DLD1 (cell line): ENCODE data around the gene SMURF2.
"Not testable (repeated sequence)": the region's sequence is repeated elsewhere in the genome, so short reads cannot be mapped to it uniquely, and the experiment has no call there.

ENCODE experiments used
- in situ Hi-C: cut with HindIII; loops from 2 replicates; pipeline ENCODE4 v1.10.0; 2017; ENCODE audit warnings: low sequenced_read_pairs

The SMURF2 gene

DNA sequence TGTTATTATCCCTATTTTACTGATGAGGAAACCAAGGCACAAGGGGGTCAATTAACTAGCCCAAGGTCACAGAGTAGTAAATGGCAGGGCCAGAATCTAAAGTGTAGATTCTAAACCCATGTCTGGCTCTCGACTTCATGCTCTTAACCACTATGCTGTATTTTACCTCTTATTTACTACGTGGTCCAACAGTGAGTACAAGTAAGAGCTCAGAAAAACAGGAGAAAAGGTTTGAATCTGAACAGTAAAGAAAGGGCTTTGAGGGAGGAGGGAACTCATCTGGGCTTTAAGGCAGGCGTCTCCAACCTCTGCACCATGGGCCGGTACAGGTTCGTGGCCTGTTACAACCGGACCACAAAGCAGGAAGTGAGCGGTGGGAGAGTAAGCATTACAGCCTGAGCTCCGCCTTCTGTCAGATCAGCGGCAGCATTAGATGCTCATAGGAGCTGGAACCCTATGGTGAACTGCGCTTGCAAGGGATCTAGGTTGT is 62.9 kb downstream of the SMURF2 start:
- in situ Hi-C loops: no loop called here

DNA sequence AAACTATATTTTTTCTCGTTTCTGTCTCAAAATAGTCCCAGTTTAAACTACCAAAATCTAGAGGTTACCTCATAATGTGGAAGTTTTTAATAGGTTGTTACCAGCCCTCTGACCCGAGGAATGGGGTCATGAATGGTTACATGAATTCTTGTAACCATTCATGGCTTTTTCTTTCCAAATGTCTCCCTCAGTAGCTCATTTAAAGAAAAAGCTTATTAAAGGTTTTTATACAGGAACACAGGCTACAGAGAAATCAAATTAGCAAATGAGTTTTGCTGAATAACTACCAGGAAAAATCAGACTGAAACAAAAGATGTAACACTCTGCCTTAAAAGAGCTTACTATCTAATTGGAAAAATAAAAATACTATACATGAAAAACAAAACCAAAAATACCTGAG is 63.4 kb downstream of the SMURF2 start:
- in situ Hi-C loops: no loop called here

DNA sequence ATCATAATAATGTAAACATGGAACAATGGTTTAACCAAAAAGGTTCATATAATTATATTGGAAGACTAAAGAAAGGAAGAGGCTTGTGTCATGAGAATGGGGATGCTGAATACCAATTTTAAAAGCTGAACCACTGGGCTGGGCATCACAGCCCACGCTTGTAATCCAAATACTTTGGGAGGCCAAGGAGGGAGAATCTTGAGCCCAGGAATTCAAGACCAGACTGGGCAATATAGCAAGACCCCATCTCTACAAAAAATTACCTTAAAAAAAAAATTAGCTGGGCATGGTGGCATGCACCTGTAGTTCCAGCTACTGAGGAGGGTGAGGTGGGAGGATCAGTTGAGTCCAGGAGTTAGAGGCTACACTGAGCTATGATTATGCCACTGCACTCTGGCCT is 65.1 kb downstream of the SMURF2 start:
- in situ Hi-C loops: no loop called here

DNA sequence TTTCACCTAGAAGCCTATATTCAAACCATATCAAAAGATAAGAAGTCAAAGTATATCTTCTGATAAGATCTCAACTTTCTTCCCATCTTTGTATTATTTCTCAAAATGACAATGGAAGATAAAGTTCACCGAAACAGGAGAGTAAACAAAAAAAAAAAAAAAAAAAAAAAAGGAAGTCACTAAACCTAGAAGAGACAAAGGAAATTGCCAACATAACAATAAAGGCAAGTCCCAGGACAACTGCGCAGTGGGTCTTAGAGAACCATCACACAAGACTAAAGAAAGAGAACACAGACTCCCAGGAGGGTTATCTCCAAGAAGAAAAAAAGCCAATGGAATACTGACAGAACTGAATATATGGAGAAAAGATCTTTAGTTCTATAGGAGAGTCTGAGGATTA is 65.7 kb downstream of the SMURF2 start:
- in situ Hi-C loops: no loop called here

DNA sequence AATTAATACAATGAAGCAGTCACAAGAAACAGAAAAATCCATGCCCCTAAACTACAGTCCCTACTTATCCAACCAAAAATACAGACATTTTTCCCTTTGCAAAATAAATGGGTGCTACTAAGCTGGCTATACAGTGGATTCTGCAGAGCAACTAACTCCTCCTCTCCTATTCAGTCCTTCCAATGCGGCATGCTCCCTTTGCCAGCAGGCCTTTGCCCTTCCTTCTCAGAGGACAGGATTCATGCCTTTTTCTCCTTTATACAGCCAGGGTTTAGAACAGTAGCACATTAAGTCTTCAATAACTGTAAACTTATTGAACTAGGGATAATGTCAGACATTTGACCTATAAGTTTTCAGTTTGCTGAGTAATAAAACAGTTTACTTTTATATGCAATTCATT is 70.2 kb downstream of the SMURF2 start:
- in situ Hi-C loops: no loop called here

DNA sequence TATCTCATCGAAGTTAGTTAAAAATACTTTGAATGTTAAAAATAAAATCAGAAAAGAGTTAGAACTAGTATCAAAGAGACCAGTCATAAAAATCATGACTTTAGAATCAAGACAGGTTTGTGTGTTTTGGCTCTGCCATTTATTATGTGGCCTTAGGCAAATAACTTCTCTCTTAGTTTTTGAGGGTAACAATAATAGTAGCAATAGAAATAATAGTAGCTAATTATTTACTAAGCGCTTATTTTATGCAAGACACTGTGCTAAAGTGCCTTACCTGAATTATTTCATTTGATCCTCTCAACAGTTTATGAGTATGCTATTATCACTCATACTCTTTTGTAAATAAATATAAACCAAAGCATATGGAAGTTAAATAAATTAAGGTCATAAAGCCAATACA is 77.0 kb downstream of the SMURF2 start:
- in situ Hi-C loops: no loop called here

DNA sequence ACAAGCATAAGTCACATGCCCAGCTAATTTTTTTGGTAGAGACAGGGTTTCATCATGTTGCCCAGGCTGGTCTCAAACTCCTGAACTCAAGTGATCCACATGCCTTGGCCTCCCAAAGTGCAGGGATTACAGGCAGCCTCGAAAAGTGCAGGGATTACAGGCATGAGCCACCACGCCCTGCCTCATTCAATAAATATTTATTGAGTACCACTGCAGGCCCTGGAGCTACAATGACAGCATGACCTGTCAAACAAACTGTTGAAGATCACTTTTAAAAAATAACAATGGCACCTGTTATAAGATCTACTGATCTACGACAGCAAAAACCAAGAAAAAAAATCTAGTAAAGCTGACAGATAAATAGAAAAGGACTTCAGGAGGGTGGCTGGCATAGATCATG is 79.1 kb downstream of the SMURF2 start:
- in situ Hi-C loops: no loop called here

DNA sequence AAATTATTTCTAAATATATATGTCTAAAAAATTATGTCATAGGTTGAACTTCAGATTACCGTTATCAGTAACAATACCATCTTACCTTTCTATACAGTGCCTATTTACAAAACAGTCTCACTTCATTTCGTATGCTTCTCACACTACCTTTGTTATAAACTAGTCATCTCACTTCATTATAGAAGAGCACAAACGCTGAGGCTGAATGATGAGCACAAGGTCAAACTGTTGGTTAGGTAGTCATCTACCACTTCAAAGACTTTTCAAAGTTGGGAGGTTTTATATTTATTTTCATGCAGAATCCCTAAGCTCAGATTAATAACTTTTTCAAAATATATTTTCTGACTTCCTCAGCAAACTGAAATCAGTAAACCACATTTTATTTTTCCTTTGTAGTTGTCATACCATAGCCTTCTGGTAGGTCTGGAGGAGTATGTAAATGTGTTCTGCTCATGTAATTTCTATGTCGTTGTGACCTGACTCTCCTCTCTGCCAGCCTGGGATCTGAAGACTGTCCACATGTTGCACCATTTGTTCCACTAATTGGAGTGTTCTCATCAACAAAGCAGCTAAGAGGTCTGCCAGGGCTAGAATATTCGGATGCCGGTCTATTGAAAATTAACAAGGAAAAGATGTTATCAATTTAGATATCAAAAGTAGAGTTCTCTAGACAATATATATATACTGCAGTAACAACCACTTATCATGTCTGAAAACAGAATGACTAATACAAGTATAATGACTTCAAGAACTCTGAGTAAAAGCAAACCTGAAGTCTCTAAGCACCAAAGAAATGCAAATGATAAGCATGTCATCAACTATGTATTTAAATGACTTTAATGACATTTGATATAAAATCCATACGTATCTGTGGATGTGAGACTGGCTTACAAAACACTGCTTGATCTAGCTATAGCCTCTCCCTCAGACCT is 81.5 kb downstream of the SMURF2 start:
- in situ Hi-C loops: no loop called here

DNA sequence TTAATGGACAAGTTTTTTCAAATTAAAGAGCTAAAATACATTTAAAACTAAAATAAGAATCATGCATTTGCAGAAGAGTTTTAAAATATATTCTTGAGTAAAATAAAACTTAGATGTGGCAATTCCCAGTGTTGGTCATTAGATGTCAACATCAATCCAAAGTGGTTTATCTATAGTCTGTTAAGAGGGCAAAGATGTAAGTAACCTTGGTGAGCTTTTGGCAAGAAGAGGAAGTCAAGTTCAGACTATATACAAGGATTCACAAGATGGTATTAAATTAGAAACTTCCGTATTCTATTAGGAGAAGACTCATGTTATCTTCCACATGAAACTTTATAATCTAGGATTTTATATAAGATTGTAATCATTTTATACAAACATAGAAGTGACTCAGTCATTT is 82.2 kb downstream of the SMURF2 start:
- in situ Hi-C loops: no loop called here

DNA sequence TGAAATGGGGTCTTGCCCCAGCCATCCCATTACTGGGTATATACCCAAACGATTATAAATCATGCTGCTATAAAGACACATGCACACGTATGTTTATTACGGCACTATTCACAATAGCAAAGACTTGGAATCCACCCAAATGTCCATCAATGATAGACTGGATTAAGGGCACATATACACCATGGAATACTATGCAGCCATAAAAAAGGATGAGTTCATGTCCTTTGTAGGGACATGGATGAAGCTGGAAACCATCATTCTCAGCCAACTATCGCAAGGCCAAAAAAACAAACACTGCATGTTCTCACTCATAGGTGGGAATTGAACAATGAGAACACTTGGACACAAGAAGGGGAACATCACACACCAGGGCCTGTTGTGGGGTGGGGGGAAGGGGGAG is 85.1 kb downstream of the SMURF2 start:
- in situ Hi-C loops: not testable (repeated sequence)

DNA sequence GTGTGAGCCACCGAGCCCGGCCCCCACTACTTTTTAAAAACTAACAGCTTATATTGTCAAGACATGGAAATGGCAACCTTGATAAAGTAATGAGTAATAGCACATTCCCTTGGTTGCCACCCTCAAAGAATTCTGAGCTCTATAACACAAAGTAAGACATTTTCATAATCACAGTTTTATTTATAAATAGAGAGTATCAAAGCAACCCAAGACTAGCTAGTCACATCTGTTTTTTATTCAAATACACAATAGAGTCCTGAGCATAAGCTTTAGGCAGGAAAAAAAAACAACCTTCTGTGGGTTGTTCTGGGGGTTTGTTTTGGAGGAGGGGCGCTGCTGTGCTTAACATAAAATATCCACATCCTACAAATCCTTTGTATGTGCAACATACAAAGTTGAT is 86.7 kb downstream of the SMURF2 start:
- in situ Hi-C loops: no loop called here

DNA sequence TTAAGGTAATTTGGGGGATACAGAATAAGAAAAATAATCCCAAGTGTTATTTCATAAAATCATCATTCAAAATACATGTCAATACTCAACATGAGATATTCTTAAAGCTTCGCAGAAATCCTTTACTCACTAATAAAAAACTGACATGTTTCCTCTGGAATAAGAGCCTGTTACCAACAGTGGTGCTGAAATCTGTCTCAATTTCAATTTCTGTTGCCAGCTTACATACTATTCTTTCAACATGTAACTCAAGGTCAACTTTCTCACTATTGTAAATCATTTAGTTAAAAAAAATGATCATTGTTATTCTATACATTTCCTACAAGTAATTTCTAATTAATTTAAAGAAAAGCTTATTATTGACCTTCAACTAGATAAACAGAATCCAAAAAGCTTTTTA is 87.5 kb downstream of the SMURF2 start:
- in situ Hi-C loops: no loop called here

DNA sequence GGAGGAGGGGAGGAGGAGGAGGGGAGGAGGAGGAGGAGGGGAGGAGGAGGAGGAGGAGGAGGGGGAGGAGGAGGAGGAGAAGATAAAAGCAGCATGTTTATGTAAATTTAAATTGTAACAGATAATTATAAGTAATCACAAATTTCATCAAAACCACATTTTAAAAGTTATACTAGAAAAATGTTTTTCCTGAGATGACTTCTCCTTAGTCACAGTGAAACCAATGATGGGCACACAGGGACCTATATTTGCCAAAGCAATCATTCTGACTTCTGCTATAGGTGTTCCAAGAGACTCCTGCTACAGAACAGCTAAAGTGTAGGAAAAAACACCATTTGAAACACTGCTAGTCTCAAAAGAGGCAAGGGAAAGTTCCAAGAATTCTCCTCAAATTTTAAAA is 88.9 kb downstream of the SMURF2 start:
- in situ Hi-C loops: no loop called here

DNA sequence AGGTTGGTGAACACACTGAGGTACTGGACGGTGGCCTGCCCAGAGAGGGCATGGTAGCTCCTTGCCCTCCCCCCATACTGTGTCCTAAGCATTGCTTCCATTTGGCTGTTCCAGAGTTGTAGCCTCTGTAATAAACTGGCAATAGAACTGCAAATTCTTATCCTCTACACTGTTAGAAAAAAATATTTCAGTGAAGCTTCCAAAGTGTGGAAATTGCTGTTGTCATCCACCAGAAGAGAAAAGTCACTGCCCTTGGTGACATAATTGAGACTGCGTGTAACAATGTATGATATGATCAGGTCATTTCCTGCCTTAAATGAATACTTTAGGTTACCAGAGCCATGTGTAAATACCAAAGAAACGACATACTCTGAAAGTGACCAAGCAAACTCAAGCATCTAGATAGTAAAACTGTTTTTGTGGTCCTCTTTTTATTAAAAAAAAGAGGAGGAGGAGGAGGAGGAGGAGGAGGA is 89.4 kb downstream of the SMURF2 start:
- in situ Hi-C loops: no loop called here

DNA sequence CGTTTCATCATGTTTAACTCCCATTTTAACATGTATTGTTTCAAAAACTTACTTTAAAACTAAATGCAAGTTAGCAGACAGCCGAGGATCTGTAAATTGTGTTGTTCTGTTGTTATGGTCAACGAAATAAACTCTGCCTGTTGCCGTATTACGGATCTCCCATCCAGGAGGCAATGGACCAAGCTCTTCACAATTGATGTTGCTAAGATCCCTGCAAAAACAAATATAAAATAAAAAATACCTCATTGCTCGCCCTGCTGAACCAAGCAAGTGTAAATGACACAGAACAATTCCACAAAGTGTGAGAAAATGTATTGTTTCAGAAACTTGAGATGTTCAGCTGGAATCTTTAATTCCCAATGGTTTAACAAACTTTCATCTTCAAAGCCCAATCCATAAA is 90.4 kb downstream of the SMURF2 start:
- in situ Hi-C loops: no loop called here

DNA sequence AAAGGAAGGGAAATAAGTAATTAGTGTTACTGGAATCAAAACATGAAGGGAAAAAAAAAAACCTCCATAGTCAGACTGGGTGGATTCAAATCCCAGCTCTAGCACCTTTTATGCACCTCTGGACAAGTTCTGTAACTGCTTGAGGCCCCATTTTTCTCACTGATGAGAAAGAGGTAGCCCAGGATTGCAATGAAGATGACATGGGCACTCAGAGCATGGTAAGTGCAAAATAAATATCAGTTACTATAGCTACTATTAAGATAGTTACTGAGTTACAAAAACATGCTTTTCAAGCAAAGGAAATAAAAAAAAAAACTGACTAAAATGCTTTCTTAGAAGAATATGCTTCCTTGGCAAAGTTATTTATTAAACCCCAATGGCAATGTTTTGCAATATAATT is 96.5 kb downstream of the SMURF2 start:
- in situ Hi-C loops: no loop called here

DNA sequence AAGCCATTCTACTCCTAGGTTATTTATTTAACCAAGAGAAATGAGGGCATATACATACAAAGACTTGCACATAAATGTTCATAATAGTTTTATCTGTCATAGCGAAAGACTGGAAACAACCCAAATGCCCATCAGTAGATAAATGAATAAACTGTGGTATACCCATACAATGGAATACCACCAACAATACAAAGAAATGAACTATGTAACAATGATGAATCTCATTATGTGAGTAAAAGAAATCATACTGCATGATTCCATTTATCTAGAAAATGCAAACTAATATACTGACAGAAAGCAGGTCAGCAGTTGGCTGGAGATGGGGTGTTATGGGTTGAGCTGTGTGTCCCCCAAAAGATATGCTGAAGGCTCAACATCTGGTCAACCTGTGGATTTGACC is 98.0 kb downstream of the SMURF2 start:
- in situ Hi-C loops: no loop called here

DNA sequence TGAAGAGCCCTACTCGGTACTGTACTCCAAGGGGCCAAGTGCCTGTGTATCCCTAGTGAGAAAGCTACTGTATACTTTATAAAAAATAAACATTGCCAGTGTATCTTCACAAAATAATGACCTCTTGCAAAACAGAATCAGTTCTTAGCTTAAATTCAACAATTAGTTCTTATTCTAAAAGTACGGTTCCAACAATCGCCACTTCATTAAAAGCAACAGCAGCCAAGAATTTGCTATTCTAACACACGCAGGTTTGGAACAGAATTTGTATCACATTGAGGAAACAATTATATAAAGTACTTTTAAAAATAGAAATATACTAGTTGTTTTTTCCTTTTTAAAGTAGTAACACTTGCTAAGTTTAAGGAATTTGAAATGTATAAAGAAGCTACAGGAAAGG is 106.8 kb downstream of the SMURF2 start:
- in situ Hi-C loops: no loop called here

DNA sequence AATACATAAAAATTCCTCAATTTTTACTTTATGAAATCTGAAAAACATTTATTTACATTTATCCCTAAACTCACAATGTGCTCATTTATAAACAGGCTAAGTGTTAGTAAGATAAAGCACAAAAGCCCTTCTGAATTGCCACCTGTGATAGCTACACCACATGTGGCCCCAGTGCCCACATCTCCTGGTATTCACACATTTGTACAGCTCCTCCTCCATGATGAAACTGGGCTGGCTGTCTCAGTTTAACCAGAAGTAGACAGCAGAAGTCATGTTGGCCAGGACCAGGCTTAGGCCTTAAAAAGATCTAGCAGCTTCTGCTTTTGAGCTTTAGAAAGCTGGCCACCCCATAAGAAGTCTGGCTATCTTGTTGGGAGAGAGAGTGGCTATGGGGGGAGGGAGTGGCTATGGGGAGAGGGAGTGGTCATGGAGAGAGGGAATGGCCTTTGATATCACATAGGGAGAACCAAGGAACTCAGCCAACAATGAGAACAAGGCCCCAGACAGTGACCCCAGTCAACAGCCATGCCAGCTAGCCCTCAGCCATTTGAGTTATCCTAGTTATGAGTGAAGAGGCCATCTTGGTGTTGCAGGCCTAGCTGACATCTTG is 108.0 kb downstream of the SMURF2 start:
- in situ Hi-C loops: no loop called here

DNA sequence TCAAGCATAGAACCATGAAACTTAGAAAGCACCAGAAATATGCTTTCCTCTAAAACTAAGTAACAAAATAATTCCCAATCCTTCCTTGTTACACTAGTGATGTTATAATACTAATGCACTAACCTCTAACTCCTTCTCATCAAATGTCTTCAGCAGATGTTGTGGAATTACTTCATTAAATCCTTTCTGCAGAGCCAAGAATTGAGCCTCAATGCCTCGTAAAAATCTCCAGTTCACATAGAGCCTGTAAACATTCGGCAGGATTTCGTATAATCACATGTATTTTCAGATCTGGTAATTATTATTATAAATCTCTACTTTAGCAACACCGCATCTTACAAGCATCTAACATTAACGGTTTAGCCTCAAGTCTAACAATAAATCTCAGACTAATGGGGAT is 110.6 kb downstream of the SMURF2 start:
- in situ Hi-C loops: no loop called here

DNA sequence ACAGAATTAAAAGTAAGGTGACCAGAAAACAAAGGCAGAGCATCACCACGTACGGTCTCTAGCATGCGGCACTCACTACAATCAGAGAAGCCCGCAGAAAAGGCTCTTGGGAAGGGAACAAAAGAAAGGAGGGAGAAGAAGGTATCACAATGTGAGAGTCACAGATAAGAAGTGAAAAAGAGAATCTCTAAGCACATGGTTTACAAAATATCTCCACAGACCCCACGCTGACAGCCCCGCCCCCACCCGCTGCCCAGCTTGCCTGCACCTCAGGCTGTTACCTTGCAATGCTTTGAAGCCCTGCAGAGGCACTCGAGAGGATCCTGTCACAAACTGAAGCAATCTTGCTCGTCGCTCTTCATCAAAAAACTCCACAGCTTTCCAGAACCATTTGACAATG is 114.8 kb downstream of the SMURF2 start:
- in situ Hi-C loops: no loop called here

DNA sequence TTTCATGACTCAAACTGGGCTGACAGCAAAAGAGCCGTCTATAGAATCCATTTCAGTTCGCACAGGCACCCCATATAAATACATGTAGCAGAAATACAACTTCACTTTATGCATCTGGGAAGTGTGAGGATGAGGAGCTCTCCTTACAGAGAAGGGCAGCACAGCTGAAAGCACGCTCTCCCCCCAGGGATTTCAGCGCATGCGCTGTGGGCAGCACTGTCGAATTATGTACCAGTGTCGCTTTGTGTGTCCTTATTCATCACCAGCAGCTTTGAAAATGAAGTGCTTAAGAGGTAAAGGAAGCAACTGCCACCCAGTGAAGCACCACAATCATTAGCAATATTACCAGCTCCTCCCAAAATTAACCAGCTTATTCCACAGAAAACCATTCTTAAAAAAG is 115.4 kb downstream of the SMURF2 start:
- in situ Hi-C loops: no loop called here
